SKM-1 (cell line): Measurements from ENCODE around the gene MTMR4.
"Not testable (repeated sequence)": the region's sequence is repeated elsewhere in the genome, so short reads cannot be mapped to it uniquely, and the experiment has no call there.

Experiments used
- DNase-seq: peaks from one replicate; lab custom pipeline; 2025; ENCODE audit not compliant: unreplicated experiment; lab: John Stamatoyannopoulos, UW

Gene MTMR4

DNA sequence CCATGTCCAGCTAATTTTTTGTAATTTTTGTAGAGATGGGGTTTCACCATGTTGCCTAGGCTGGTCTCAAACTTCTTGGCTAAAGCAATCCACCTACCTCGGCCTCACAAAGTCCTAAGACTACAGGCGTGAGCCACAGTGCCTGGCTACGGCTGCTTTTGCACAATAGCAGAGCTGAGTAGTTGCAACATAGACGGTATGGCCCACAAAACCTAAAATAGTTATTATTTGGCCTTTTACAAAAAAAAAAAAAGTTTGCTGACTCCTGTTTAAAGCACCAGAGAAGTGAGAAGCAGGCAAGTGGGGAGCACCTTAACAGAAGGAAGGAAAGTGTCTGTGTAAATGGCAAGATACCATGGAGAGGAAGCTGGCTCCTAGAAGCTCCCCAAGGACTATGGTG is 20.9 kb downstream of the MTMR4 start:
- no peak for DNase-seq

GRCh38 chr17:58492238-58493121 is 22.0 kb downstream of the MTMR4 start:
- DNase-seq = no peak

GRCh38 chr17:58491510-58492045 is 22.9 kb downstream of the MTMR4 start:
- DNase-seq = no peak

DNA sequence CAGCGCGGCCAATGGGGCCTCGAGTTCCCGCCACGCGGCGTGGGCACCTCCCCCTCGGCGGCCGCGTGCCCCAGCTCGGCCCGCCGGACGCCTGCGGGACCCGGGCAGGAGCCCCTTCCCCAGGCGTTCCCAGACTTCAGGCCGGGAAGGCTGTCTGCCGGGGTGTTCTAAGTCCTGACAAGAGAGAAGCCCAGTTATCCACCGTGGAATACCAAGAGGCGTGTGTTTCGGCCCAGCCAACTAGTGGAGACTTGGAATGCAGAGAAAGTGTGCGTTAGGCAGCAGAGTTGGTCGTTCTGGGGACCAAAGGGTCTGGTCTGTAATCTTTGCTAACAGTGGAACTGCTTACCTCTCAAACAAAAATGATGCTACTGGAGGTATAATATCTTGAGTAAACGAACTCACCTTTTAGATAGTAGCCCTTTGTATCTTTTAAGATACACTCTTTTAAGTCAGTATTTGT is 26.0 kb downstream of the MTMR4 start:
- DNase-seq = no peak

DNA sequence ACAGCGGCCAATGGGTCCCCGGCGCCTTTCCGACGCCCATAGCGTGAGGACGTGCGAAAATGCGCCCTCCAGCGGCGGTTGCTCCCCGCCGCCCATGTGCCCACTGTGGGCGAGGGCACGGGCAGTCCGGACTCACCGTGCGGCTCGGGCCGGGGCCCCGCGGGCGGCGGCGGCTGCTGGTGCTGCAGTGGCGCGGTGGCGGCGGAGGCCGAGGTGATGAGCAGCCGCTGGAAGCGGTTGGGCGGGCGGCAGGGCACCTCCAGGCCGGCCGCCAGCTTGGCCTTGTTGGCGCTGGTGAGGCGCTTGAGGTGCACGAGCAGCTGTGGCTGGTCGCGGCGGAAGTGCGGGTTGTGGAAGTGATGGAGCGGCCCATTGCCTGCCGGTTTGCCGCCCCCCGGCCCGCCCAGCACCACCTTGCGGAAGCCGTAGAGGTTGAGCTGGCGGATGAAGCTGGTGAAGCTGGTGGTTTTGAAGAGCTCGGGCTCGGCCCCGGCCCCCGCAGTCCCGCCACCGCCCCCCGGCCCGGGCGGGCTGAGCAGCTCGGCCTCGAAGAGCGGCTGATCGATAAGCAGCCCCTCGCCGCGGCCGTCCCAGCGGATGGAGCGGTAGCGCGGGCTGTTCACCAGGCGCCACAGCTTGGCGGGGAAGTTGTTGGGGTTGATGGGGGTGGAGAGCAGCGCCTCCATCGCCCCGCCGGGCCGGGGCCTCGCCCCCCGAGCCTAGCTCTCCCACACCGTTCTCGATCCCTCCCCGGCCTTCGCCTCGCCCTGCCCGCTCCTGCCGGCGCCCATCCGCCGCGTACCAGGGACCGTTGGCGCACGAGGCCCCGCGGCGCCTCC is 26.6 kb downstream of the MTMR4 start, which contains the start of gene HSF5:
Gene HSF5 (minus strand): TSS at position 820 of the 839 bp plus-strand sequence. CDS start 134 bp downstream, at position 686.
- no peak for DNase-seq

DNA sequence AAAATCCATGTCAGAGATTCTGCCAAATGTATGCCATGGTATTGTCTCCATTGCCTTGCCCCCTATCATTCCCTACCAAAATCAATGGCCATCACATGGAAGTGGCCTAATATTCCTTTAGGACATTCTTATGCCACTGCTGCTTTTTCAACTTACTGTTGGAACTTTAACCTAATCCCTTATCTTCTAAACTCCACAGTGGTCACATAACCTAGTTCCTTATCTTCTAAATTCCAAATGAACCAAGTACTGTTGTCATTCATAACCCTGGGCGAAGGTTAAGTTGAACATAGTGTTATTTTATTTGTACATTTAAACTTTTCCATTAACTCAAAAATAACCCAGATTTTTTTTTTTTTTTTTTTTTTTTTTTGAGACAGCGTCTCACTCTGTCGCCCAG is 29.8 kb downstream of the MTMR4 start:
- DNase-seq = no peak

DNA sequence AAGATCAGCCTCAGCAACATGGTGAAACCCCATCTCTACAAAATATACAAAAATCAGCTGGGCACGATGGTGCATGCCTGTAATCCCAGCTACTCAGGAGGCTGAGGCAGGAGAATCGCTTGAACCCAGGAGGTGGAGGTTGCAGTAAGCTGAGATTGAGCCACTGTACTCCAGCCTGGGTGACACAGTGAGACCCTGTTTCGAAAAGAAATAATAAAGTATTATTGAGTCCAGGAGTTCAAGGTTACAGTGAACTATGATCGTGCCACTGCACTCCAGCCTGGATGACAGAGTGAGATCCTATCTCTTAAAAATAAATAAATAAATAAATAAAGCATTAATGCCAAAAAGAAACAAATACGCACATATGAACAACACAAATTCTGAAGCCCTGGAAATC is 32.6 kb downstream of the MTMR4 start:
- DNase-seq = not testable (repeated sequence)

- DNase-seq = peak; percentile 6
Measured at GRCh38 chr17:58480090-58480489, 34.3 kb downstream of the MTMR4 start.

GRCh38 chr17:58476812-58477211 is 37.6 kb downstream of the MTMR4 start:
- no peak for DNase-seq

- no peak for DNase-seq
Measured at GRCh38 chr17:58475985-58476384, 38.5 kb downstream of the MTMR4 start.

DNA sequence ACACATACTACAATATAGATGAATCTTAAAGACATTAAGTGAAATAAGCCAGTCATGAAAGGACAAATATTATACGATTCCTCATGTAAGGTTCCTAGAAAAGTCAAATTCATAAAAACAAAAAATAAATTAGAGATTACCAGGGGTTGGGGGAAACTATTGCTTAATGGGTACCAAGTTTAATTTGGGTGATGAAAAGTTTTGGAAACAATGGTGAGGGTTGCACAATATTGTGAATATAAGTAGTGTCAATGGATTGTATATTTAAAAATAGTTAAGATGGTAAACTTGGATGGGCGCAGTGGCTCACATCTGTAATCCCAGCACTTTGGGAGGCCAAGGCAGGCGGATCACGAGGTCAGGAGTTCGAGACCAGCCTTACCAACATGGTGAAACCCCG is 44.1 kb downstream of the MTMR4 start:
- DNase-seq = no peak

DNA sequence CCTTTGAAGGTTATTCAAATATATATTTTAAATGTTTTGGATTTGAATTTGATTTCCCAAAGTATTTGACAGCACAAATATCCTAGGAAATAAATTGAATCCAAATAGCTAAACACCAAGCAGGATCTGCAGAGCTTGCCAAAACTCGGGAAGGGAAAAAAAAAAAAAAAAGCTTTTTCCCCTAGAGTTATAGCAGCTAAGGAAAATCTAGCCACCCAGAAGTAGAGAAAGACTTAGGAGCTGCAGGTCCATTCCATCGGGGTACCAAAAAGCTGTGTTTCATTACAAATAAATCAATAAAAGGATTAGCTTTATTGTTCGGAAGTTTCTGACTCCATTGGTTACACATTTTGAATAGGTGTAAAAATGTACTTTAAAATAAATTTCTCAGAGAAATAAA is 45.5 kb downstream of the MTMR4 start:
- no peak for DNase-seq

GRCh38 chr17:58455491-58455890 is 58.9 kb downstream of the MTMR4 start:
- DNase-seq = no peak

GRCh38 chr17:58452738-58453137 is 61.7 kb downstream of the MTMR4 start:
- no peak for DNase-seq

GRCh38 chr17:58447039-58447975 is 67.1 kb downstream of the MTMR4 start:
- peak; percentile 91 for DNase-seq

GRCh38 chr17:58446086-58446485 is 68.4 kb downstream of the MTMR4 start:
- DNase-seq = no peak
